Activated CD4-positive, alpha-beta T cell treated with anti-CD3 and anti-CD28 coated beads, Interleukin-2, amount 50 U/mL, for 16 hours (primary cell): ENCODE measurements around the gene ASB9.
"Not testable (repeated sequence)": the region's sequence is repeated elsewhere in the genome, so short reads cannot be mapped to it uniquely, and the experiment has no call there.

Experiments
- DNase-seq: peaks from one replicate; pipeline ENCODE4 v3.0.0-alpha.2; 2020

The ASB9 gene

DNA sequence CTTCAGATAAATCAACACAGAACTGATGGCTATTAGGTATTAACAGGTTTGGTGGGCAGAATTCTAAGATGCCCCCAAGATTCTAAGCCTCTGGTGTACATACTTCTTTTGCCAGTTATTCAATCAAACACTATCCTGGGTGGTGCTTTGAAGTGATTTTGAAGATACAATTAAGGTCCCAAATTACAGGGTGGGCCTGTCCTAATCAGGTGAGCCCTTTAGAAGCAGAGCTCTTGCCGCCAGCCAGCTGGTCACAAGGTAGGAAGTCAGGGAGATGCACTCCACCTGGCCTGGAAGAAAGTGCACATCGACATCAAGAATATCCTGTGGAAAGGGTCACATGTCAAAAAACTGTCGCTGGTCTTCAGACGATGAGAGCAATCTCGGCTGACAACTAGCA, 29.5 kb downstream of the ASB9 start:
- no peak for DNase-seq

DNA sequence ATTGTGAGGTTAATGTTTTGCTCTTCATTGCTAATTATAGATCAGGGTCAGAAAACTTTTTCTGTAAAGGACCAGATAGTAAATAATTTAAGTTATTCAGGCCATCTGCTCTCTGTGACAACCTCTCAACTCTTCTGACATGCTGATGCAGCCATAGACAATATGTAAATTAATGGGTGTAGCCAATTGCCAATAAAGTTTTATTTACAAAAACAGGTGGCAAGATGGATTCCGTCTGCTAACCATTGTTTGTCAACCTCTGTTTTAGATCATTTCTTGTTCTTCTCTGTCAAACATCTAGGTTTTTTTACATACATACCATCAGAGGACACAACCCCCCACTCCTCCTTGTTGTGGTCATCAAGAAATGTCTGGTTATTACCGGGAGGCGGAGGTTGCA, 33.7 kb downstream of the ASB9 start:
- DNase-seq: no peak

DNA sequence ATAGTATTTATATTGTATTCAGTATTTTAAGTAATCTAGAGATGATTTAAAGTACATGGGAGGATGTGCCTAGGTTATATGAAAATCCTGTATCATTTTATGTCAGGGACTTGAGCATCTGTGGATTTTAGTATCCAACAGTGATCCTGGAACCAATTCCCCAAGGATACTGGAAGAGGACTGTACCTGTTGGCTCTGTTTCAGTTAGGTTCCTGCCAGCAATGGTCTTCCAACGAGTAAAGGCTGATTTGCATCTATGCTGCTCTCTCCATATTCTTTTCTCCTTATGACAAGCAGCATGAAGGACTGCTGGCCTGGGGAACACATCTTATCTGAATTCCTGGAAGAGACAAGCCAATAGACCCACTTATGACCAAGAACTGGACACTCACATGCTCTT, 34.9 kb downstream of the ASB9 start:
- DNase-seq: no peak

DNA sequence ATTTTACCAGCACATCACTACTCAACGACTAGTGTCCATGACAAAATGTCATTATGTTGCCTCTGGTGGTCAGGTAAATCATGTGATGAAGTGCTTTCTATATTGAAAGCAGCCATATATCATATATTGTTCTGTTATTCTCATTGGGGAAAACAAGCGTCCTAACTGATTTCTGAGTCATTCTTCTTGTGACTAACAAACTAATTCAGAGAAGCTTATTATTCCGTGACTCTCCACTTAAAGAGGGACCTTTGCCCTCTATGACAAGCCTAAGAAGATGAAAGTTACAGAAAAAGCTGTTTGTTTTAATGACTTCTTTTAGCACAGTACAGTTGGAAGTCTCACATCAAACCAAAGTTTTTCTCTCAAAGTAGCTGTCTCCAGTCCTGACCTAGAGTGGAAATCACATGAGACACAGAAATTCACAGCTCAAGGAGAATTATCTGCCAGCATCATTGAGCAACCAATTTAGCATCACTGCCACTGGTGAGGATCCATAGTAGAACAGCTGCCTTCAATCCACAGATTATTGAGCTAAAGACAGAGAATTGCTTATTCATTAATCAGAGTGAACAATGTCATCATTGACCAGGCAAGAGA, 36.4 kb downstream of the ASB9 start:
- DNase-seq: no peak

DNA sequence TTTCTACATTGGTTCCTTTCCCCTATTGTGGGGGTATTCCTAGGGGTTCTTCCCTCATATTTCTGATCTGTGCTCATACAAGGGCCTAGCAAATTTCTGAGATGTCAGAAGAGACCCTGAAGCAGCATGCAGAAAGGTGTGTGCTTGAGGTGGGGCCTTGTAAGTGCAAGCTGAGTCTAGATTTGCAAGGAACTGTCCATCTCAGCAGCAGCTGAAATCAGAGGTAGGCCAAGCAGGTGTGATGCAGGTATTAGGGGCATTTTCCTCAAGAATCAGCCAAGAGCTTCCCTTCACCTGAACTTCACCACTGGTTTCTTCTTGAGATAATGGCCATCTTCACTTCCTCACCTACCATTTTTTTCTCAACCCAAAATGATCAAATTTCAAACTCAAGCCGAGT, 45.1 kb downstream of the ASB9 start:
- DNase-seq: no peak

DNA sequence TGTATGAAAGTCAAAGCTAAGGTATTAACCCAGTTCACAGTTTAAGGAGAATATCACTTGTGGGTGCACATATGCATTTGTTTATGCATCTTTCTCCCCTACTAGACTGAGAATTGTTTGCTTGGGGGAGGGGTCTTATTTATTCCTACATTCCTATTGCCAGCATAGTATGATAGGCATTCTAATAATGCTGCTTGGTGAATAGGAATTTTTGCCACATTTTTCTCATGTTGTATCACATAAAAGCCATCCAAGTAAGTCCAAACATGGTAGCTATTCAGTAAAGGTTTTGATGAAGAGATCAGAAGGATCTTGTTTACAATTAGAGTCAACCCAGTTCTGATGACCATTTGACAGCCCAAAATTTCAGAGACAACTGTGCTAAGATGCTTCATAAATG, 48.6 kb downstream of the ASB9 start:
- no peak for DNase-seq

DNA sequence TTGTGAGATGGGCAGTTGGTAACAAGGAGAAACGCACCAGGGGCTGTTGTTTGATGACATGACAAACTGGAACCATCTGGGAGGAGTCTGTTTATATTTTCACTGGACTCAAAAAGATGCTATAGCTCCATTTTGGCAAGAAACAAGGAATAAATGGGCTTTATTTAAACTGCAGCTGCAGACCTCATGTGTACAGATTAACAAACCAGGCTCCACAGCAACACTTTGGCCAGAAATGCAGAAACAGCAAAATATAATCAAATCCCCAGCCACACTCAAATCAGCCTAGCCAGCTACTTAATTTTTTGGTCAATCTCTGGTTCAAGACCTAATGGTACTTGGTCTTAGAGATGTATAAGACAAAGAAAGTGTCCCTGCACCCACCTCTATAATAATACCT, 52.7 kb downstream of the ASB9 start:
- no peak for DNase-seq

DNA sequence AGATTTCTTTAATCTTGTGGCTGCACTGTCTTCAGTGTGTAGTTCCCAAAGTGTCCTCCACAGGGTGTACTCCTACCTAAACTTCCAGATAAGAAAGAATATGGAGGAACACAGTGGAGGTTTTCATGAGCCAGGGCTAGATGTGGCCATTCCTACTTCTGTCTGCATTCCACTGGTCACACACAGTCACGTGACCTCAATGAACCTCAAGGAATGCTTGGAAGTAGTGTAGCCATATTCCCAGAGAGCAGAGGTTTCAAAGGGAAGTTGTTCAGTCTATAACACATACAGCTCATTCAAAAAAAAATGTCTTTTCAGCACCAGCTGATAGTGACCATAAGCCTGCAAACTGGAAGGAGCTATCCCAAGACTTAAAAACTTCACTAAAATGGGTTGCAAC, 53.6 kb downstream of the ASB9 start:
- DNase-seq: no peak

DNA sequence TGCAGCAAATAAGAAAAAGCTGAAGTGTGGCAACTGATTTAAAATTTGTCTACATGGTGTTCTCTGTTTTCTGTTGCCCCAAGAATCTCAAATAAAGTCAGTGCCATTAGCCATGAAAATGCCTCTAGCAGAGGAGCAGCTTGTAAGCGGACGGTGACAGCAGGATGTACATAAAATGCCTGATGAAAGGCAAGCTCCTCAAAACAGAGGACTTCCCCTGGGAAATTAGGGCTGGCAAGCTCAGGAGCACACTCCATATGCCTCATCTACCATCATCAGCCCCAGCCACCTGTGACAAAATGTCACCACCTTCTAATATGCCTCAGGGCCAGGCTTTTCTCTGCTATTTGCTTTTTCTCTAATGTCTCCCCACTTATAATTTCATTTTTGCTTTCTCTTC, 54.5 kb downstream of the ASB9 start:
- DNase-seq: no peak

DNA sequence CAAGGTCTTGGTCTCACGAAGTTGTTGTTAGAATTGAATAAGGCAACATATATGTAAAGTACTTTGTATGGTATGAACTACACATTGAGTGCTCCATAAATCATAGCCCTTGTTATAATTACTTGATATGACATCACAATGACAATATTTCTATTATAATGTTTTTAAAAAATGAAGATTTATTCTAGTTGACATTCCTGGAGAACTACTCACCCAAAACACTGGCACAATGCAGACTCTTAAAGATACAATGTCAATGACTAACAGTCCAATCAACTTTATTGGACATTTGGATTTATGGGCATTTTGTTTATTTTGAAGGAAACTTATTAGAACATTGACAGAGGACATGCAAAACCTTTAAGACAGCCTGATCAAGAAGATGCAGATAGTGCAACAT, 55.3 kb downstream of the ASB9 start:
- no peak for DNase-seq

DNA sequence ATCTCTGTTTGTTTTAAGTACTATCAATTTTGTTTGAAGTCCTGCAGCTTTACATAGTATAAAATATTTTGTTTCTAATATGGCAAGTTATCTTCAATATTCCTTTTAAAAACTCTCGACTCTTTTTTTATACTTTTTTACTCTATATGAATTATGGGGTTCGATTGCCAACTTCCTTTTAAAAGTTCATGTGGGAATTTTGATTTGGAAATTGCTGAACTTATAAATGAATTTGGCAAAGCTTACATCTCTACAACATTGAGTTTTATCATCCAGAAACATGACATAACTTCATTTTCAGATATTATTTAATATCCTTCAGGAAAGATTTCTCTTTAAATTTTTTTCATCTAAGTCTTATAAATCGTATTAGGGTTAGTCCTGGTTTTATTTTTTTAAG, 60.8 kb downstream of the ASB9 start:
- no peak for DNase-seq

DNA sequence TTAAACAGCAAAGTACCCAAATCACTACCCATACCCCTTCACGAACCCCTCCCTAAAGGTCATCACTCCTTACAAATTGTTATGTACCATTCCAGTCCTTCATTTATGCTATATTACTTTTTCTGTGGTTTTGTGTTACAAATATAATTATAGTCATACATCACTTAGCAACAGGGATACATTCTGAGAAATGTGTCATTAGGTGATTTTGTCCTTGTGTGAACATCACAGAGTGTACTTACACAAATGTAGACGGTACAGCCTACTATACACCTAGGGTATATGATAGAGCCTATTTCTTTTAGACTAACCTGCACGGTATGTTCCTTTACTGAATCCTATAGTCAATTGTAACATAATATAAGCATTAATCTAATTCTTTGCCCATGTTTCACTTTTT, 61.9 kb downstream of the ASB9 start:
- DNase-seq: no peak

DNA sequence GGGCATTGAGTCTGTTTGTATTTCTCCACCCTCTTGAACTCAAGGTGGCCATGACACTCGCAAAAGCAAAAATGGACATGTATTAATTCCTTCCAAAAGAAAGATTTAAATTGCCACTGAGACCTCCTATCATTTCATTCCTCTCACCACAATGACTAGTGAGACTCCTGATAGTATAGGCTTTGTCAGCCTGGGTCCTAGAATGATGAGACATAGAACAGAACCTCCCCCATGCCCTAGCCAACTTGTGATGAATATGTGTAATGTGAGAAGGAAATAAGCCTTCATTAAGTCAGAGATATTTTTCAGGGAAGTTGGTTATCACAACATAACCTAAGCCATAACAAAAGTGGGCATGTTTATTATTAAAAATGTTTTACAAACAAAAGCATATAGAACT, 62.5 kb downstream of the ASB9 start:
- no peak for DNase-seq

DNA sequence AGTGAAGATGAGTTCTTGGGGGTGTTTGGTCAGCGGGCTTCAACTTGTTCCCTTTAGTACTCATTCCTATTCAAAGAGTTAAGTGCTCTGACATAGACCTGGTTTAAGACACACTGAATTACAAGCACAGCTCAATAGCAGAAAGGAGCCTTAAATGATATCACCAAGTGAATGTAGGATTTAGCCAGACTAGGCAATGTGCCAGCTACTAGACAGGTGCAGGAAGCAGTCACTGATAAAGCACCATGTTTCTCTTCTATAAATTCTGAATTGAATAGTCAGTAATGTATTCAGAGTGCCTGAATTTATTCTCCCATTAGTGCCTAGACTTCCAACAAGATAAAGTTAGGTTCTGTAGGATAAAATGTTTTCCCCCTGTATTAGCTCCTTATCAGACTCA, 63.6 kb downstream of the ASB9 start:
- DNase-seq: no peak

DNA sequence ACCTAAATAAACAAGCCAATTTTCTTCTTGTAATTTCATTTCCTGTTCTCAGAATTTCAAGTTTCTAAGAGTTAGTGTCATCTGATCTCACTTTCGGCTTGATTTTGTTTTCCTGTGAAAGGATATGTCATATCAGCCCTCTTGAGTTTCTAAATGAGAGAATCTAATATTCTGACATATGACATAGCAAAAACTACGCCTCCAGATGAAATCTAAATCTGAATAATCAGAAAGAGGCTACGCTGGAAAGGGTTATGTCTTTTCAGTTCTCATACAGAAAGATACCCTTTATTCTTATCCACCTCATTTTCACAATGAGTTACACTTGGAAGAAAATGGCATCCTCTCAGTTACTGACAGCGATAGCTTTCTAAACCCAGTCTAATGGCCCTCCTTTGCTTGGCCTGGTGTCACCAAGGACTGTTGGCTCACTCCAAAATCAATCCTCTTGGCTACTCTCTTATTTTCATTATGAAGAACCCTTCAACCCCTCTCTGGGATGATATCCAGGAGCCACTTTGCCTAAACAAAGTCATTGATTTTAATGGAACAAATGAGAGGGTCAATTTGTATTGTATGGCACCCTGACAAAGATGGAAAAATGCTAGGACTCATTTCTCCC, 65.6 kb downstream of the ASB9 start:
- peak; percentile 80 for DNase-seq

DNA sequence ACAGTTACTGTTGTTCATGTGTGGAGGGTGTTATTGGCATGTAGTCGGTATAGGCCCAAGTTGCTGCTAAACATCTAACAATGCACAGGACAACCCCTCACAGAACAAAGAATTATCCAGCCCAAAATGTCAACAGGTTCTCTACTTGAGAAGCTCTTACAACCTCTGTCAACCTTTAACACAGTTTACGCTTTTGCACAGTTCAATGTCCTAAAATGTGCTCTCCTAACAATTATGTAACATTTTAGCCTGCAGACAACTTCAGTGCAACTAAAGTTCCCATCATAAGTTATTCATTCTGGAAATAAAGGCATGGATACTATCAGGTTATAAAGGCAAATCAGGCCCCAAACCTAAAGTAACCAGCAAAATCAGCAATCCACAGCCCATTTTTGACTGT, 66.2 kb downstream of the ASB9 start:
- DNase-seq: no peak

DNA sequence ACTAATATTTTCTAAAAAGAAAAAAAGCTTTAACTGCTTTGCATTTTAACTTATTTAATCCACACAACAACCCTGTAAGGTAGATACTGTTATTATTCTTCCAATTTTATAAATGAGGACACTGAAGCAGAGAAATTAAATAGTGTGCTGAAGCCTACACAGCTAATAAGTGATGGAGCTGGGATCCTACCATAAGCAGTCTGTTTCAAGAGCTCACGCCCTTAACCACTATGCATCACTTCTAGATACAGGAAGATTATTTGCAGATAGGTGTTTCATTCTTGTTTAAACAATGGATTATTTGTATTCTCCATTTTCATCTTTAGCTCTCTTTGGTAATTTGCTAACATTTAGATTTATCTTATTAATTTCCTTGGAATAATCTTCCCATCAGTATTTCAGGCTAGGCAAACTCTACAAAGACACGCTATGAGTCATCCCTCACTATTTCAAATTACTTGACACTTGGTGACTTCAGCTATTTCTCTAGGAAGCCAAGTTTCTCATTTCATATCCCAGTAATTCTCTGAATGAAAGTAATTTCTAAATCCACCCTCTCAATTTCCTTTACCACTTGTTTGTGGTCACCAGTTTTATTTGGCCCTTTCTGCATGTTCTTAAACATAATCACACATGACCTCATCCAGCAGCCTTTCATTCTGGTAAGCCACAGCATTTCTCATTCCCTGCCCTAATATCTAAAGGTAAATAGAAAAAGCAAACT, 67.3 kb downstream of the ASB9 start:
- peak; percentile 75 for DNase-seq

DNA sequence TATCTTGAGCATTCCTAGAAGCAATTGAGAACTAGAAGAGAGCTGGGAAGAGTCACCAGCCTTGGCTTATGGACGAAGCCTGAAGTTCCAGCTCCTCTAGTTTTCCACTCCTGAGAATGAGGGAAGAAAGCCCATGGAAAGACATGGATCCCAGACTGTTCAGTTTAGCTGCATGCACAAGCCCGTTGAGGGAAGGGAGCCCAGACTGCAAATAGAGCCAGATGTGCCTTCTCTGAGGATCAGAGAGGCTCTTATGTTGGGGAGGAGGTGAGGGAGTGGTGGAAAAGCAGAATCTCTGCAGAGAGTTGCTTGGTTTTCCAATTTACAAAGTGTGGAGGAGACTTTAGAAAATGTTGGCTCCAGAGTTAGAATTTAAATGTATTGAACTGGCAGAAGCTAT, 69.0 kb downstream of the ASB9 start:
- DNase-seq: no peak

DNA sequence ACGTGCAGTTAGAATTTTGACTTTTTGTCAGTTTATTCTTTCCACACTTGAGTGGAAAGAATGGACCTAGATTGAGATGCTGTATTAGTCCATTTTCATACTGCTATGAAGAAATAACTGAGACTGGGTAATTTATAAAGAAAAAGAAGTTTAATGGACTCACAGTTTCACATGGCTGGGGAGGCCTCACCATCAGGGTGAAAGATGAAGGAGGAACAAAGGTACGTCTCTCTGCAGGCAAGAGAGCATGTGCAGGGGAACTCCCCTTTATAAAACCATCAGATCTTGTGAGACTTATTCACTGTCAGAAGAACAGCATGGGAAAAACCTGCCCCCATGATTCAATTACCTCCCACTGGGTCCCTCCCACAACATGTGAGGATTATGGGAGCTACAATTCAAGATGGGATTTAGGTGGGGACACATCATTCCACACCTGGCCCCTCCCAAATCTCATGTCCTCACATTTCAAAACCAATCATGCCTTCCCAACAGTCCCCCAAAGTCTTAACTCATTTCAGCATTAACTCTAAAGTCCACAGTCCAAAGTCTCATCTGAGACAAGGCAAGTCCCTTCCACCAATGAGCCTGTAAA, 71.2 kb downstream of the ASB9 start:
- not testable (repeated sequence) for DNase-seq

DNA sequence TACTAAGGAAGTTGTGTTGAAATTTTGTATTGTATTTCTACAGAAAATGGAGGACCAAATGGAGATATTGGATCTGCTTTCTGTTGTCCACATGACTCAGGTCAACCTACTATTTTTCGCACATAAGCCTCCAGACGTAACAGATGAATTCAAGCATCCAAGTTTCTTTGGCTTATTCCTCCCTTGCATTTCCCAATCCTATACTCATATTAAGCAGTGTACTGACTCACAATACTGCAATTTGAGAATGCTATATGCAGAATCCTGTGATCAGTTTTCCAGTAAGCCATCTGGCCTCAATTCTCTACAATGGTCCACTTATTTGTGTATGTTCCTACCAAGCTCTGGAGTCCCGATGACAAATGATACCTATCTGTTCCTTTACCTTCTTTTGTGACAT, 75.7 kb downstream of the ASB9 start:
- no peak for DNase-seq
